ENCODE measurements around the gene MECR.

The MECR gene

GRCh38 chr1:29255134-29255666 lies 24.5 kb upstream of the MECR start:
- no peak for DNase-seq

GRCh38 chr1:29254346-29254745 lies 23.6 kb upstream of the MECR start:
- no peak for DNase-seq

GRCh38 chr1:29253180-29253579 lies 22.4 kb upstream of the MECR start:
- no peak for DNase-seq

- no peak for DNase-seq
These were observed 20.7 kb upstream of the MECR start for GRCh38 chr1:29251164-29252124.

GRCh38 chr1:29249951-29250581 lies 19.3 kb upstream of the MECR start:
- no peak for DNase-seq

- peak; percentile 29 for DNase-seq
These were observed 18.5 kb upstream of the MECR start for GRCh38 chr1:29249170-29249691.

GRCh38 chr1:29248409-29248808 lies 17.7 kb upstream of the MECR start:
- no peak for DNase-seq

GRCh38 chr1:29247571-29248273 lies 17.0 kb upstream of the MECR start:
- DNase-seq: no peak

GRCh38 chr1:29247044-29247443 lies 16.3 kb upstream of the MECR start:
- DNase-seq: no peak

GRCh38 chr1:29245876-29246275 lies 15.1 kb upstream of the MECR start:
- DNase-seq: peak; percentile 41

GRCh38 chr1:29245261-29245660 lies 14.5 kb upstream of the MECR start:
- no peak for DNase-seq

- DNase-seq: peak; percentile 83
These were observed 13.1 kb upstream of the MECR start for GRCh38 chr1:29243871-29244200.

- peak; percentile 60 for DNase-seq
These were observed 12.5 kb upstream of the MECR start for GRCh38 chr1:29243023-29243870.

- DNase-seq: no peak
These were observed 10.3 kb upstream of the MECR start for GRCh38 chr1:29240986-29241385.

- DNase-seq: no peak
These were observed 9.7 kb upstream of the MECR start for GRCh38 chr1:29240400-29240837.

GRCh38 chr1:29239142-29239541 lies 8.4 kb upstream of the MECR start:
- no peak for DNase-seq

GRCh38 chr1:29238620-29239002 lies 7.9 kb upstream of the MECR start:
- no peak for DNase-seq

- DNase-seq: peak; percentile 19
These were observed 7.3 kb upstream of the MECR start for GRCh38 chr1:29237852-29238619.

- peak; percentile 40 for DNase-seq
These were observed 6.5 kb upstream of the MECR start for GRCh38 chr1:29237129-29237821.

GRCh38 chr1:29236712-29237128 lies 6.0 kb upstream of the MECR start:
- DNase-seq: peak; percentile 16
